Epidermal melanocyte (primary cell): ENCODE measurements around the gene ASCL2.

Experiments
- DNase-seq: peaks from one replicate; pipeline ENCODE4 v3.0.0; 2011; ENCODE audit warnings: low spot score; ENCODE audit not compliant: insufficient read length

ASCL2 gene, protein sequence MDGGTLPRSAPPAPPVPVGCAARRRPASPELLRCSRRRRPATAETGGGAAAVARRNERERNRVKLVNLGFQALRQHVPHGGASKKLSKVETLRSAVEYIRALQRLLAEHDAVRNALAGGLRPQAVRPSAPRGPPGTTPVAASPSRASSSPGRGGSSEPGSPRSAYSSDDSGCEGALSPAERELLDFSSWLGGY

GRCh38 chr11:2270322-2271076, at the start of gene ASCL2:
Gene ASCL2 (minus strand): TSS chr11:2270588. CDS start chr11:2270332, 256 bp downstream.
- no peak for DNase-seq

GRCh38 chr11:2319791-2320472, 49.5 kb upstream of the ASCL2 start:
- no peak for DNase-seq

- DNase-seq = no peak
Observed at GRCh38 chr11:2318707-2319106, 48.3 kb upstream of the ASCL2 start.

GRCh38 chr11:2318123-2318522, 47.7 kb upstream of the ASCL2 start:
- DNase-seq = no peak

DNA sequence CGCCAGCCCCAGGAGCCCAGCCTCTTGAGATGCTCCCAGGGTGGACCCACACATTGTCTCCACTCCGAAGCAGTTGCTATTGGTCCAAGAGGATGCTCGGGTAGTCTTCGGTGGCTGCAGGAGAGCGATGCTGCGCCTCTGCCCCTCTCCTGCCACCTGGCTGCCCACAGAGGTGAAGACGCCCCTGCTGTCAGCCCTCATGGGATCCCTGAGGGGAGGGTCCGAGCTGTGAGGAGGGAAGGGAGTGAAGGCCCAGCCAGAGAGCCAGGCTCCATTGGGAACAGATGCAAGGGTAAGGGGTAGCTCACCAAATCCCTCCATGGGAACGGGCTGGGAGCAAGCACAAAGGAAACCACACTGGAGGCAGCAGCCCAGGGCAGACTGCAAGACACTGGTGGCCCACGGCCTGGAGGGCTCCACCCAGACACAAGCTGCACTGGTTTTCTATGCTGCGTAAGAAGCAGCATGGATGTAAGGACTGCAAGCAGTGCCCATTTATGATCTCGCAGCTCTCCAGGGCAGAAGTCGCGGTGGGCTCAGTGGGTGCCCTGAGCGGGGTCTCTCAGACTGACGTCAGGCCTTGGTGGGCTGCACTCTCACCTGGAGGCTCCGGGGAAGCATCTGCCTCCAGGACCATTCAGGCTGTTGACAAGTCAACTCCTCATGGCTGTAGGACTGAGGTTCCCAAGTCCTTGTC, 47.1 kb upstream of the ASCL2 start:
- DNase-seq = no peak

GRCh38 chr11:2316963-2317244, 46.5 kb upstream of the ASCL2 start:
- no peak for DNase-seq

- no peak for DNase-seq
Observed at GRCh38 chr11:2316169-2316962, 46.0 kb upstream of the ASCL2 start.

DNA sequence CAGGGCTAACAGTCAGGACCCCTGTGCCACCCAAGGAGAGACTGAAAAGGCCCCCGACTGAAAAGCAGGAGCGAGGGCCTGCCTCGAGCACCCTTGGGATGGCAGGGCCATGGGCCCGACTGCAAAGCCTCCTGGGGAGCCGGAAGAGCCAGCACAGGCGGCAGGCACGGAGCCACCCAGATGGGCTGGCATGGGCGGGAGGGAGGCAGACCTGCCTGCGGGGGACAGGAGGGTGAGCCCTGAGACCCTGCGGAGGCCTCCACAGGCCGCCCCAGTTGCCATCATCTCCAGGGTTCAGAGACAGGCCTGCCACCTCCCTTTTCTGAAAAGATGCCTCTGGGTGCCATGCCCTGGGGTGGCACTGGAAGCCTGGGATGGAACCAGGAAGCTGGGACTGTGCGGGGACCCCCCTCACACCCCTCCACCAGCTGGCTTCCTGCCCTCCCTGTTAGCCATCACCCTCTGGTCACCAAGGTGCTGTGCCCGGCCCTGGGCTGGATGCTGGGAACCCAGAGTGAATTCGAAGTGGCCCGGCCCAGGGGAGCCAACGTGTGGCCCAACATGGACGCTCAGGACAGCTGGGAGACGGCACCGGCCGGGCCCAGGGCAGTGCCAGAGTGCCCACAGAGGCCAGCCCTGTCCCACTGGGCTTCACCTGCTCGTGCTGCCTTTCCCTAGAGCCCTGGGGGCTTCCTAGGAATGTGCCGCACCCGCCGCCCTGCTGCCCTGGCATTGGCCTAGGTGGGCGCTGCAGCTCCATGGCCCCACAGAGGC, 45.2 kb upstream of the ASCL2 start:
- DNase-seq = no peak

DNA sequence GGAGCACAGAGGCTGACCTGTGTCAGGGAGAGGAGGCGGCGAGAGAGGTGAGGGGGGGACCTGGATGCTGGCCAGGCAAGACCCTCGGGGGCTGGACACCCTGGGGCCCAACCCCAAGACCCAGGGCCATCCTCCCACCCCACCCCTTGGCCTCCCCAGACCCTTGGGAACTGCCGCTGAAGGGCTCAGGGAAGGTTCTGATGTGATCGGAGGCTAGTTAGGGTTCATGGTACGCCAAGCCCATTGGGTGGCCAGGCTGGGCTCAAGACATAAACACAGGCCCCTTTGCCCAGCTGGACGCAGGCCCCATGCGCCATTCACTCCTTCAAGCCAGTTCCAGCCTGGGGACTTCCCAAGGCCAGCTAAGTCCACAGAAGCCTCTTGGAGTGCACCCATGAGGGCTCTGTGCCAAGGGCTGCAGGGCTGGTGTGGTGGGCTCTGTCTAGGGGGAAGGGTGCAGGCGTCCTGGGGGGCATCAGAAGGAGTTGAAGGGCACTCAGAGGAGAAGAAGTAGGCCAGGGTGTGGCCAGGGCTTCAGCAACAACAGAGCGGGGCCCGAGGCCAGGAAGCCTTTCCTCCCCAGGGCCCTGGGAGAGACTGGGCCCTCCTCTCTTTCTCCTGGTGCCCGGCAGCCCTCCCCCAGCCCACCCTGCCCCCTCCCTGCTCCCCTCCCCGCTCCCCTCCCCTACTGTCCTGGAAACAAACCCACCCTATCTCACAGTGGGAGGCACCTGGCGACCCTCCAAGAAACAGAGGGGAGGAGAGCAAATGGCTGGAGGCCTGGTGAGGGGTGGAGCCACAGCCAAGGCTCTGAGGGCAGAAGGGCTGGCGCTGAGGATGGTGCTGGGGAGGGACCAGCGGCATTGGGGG, 44.4 kb upstream of the ASCL2 start:
- DNase-seq = no peak

DNA sequence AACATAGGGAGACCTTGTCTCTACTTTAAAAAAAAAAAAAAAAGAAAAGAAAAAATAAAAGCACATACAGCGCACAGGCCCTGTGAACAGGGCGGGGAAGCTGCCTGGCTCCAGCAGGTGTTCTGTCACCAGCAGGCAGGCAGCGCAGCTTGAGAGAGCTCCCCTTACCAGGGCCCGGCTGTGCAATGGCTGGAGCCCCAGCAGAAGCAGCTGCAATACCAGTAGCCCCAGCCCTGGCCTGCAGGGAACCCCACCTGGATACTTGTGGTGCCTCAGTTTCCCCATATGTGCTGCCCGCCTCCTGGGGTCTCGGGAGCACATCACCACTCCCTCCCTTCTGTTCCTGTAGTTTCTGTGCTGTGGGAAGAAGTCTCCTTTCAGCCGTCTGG, 43.7 kb upstream of the ASCL2 start:
- DNase-seq = no peak

DNA sequence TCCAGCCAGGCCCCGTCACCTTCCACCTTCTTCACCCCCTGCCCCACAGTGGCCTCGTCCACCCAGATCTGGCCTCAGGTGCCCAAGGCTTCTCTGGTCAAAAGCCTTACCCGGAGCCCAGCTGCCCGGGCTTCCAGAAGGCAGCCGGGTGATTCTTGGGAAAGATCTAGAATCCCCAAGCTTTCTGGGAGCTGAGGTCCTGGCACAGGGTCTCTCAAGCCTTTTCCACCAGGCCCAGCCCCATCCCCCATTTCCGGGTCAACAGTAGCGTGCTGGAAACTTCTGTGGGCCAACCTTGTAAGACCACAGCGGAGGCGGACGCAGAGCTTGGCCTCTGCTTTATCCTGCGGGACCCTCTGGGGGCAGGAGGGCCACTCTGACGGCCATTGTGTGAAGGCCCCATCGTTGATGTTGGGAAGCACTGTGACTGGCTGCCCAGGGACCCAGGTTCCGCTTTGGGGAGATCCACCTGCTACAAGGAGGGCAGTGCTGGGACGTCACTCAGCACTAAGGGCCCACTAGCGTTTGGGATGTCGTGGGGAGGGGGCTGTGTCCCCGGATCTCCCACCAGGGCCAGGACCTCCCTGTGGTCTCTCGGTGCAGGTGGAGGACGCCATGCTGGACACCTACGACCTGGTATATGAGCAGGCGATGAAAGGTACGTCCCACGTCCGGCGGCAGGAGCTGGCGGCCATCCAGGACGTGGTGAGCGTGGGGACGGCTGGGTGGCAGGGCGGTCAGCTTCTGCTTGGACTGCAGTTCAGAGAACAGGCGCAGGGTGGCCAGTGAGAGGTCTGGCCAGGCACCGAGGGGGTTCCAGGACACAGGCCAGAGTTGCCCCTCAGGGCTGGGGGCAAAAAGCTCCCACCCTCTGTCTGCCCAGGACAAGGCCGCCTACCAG, 42.9 kb upstream of the ASCL2 start:
- DNase-seq = no peak

DNA sequence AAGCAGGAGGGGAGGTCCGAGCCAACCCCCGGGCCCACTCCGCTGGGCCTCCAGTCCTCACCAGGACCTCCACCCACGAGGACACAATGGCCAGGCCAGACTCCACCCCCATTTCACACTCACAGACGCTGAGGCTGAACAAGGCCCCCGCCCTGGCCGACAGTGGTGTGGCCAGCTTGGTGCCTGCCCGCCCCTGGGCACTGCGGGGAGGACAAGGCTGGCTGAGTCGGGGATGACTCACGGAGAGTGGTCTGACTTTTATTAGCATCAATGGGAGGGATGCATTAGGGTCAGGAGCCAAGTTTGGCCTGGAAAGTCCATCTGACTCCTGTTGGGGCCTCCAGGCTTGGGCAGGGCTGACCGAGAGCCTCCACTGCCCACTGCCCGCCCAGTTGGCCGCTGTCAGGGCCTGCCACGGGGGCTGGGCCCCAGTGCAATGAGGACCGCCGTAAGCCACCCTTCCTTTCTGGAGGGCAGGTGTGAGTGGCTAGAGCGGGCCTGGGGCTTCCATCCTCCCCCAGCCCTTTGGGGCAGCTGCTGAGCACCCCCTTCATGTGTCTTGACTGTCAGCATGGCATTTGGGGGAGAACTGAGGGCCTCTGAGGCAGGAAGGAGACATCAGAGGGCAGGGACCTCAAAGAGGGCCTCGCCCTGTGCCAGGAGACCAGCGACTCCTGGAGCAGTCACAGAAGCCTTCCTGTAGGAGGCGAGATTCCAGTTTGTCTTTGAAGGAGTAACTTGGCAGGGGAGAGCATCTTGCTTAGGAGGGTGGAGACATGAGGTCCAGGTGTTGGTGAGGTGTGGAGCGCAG, 42.0 kb upstream of the ASCL2 start:
- no peak for DNase-seq

DNA sequence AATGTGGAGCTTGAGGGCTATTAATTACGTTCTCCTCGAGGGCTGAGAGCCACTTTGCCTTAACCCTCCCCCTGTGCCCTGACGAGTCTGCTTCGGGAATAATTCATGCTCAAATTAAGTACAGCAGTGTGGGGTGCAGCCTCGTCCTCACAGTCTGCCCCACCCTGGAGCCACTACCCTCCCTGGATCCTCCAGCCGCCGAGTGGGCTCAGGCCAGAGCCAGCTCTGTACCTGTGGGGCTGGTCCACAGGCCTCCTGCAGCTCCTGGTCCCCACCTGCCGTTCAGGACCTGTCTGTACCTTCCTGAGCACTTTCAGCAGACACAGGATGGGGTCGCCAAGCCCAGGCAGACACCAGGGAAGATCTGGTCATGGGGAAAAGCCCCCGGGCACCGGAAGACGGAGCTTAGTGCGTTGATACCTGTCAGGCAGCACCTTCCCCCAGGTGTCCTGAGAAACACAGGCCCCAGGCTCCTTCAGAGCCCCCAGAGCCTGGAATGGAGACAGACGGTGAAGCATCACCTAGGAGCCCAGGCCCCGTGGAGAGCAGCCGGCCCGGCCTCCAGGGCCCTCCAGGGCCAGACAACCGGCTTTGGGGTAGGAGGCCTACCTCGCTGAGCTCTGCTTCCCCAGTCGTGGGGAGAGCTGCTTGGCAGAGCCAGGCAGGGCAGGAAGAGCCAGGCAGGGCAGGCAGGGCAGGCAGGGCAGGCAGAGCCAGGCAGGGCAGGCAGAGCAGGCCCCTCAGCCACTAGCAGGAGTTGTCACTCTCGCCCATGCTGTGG, 41.2 kb upstream of the ASCL2 start:
- no peak for DNase-seq

DNA sequence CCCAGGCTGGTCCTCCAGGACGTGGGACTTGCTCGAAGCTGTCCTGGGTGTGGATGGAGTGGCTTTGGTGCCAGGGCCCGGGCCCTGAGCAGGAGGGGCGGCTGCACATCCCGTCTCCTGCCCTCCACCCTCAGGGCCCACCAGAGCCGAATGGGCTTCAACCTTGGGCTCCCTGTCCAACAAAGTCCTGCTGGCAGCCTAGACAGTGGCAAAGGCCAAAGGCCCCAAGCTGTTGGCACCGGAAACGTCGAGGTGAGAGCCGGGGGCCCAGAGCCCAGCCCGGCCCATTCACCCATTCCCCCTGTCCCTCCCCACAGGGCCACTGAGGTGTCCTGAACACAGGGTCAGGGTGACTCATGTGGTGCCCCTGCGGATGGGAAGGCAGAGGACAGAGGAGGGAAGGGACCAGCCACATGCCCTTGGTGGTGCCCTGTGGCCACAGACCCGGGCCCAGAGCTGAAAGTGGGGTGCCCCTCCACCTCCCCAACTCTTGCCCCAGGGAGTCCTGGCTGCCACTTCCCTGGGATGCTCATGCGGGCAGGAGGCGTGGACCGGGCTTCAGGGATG, 40.5 kb upstream of the ASCL2 start:
- no peak for DNase-seq

- no peak for DNase-seq
Observed at GRCh38 chr11:2310073-2310785, 39.8 kb upstream of the ASCL2 start.
